ENCODE measurements around the gene RMRP.

DNA sequence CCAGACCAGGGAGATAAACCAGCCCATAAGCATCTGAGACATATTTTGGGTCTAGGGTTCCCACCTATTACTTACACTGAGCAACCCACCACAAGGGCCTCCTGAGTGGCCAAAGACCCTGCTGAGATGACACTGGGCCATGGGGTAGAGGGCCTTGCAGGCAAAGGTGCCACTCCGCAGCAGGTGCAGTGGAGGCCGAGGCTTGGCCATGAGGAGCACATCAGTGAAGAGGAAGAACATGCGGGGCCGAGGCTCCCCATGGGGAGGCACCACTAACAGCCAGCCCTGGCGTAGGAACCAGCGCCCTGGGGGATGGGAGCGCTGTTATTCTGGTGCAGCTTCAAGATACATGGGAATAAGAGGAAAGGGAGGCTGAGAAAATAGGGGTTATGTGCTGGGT lies 4.6 kb upstream of the RMRP start:
- TF ChIP-seq, protein P1, sequence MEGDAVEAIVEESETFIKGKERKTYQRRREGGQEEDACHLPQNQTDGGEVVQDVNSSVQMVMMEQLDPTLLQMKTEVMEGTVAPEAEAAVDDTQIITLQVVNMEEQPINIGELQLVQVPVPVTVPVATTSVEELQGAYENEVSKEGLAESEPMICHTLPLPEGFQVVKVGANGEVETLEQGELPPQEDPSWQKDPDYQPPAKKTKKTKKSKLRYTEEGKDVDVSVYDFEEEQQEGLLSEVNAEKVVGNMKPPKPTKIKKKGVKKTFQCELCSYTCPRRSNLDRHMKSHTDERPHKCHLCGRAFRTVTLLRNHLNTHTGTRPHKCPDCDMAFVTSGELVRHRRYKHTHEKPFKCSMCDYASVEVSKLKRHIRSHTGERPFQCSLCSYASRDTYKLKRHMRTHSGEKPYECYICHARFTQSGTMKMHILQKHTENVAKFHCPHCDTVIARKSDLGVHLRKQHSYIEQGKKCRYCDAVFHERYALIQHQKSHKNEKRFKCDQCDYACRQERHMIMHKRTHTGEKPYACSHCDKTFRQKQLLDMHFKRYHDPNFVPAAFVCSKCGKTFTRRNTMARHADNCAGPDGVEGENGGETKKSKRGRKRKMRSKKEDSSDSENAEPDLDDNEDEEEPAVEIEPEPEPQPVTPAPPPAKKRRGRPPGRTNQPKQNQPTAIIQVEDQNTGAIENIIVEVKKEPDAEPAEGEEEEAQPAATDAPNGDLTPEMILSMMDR (IDR thresholded peaks at IDR 0.05): no peak
- TF ChIP-seq POLR2A (IDR thresholded peaks at IDR 0.05): no peak

Measured in heart left ventricle (tissue), 13 donors.